ENCODE measurements around the gene MTCL1. TPM values are rescaled to one million over a fixed set of nuclear protein-coding genes. Genes with fewer than 3 reads are reported as not detected.

The MTCL1 gene
- total RNA-seq, 1 donor from 2014 or later: 10.0 TPM

DNA sequence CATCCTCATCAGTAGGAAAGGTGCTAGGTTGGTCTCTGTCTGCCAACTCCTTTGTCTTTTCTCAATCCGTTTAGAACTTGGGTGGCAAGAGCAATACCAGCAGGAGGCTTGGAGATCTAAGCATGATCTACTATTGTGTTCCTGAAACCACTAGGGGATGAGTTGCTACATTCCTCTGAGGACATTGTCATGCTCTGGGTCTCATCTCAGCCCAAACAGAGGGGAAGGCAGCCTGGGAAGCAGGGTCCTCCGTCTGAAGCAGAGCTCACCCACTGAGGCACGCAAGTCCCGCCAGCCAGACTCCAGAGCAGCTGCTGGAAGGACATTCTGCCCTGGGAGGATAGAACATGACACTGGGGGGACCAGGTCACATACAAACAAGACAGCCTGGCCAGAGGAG is 162.9 kb downstream of the MTCL1 start:
- no peaks in the 10 kb centered on the region for H3K27me3 ChIP-seq (ENCODE audit: control insufficient read depth, insufficient read depth, low read length)
- DNase-seq (ENCODE audit: low read depth): no peak
- no peak overlapping the region for H3K4me3 ChIP-seq (ENCODE audit: low read depth, low read length)
- FAIRE-seq: no peak
- no peaks in the 10 kb centered on the region for H3K36me3 ChIP-seq (ENCODE audit: control insufficient read depth, insufficient read depth, low read length)
- TF ChIP-seq, protein P1, sequence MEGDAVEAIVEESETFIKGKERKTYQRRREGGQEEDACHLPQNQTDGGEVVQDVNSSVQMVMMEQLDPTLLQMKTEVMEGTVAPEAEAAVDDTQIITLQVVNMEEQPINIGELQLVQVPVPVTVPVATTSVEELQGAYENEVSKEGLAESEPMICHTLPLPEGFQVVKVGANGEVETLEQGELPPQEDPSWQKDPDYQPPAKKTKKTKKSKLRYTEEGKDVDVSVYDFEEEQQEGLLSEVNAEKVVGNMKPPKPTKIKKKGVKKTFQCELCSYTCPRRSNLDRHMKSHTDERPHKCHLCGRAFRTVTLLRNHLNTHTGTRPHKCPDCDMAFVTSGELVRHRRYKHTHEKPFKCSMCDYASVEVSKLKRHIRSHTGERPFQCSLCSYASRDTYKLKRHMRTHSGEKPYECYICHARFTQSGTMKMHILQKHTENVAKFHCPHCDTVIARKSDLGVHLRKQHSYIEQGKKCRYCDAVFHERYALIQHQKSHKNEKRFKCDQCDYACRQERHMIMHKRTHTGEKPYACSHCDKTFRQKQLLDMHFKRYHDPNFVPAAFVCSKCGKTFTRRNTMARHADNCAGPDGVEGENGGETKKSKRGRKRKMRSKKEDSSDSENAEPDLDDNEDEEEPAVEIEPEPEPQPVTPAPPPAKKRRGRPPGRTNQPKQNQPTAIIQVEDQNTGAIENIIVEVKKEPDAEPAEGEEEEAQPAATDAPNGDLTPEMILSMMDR (IDR thresholded peaks at IDR 0.05; ENCODE audit: insufficient read depth, low read length, severe bottlenecking): no peak

DNA sequence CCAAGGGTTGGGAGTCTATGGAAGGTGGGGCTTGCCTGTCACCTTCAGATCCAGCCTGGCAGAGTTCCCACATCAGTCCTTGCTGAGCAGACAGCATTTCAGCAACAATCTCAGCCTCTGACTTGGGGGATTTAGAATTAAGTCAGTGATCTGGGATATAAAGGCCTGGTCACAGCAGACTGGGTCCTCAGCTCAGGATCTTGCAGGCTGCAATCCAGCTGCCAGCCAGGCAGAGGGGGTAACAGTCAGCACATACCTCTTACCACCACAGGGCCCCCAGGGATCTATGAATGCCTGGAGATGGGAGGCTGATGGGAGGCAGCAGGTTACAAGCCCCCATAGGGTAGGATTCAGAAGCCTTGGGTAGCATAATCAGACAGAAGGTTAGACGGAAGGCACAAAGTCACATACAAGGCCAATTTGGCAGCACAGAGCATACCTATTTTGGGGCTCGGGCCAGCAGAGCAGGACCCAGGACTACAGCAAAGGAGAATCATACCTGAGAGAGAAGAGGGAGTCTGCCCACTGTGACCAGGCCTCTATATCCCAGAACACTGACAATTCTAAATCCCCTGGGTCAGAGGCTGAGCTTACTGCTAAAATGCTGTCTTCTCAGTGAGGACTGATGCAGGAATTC is 163.5 kb downstream of the MTCL1 start:
- Histone ChIP-seq H3K4me3 (ENCODE audit: low read depth, low read length) (no peak overlapping the region), H3K27me3 (ENCODE audit: control insufficient read depth, insufficient read depth, low read length) (no peaks in the 10 kb centered on the region), H3K36me3 (ENCODE audit: control insufficient read depth, insufficient read depth, low read length) (no peaks in the 10 kb centered on the region)
- FAIRE-seq (no peak), DNase-seq (ENCODE audit: low read depth) (no peak)
- TF ChIP-seq, protein P1 (IDR thresholded peaks at IDR 0.05; ENCODE audit: insufficient read depth, low read length, severe bottlenecking): no peak

DNA sequence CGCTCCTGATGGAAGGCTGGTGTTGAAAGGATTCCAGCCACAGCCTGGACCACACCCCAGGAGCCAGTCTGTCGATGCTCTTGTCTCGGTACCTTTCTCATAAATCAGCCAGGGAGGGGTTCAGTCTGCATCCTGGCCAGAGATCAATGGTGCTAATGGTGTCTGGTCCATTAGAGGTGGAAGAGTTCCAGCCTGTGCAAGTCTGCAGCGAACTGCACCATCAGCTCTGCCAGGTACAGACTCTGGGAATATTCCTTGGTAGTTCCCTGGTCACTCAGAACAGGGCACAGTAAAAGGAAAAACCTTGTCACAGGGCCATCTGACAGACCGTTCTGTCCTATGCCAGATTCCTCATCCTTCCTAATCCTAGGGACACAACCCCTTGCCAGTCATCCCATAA is 164.3 kb downstream of the MTCL1 start:
- H3K36me3 ChIP-seq (ENCODE audit: control insufficient read depth, insufficient read depth, low read length): no peaks in the 10 kb centered on the region
- no peak overlapping the region for H3K4me3 ChIP-seq (ENCODE audit: low read depth, low read length)
- FAIRE-seq (no peak), DNase-seq (ENCODE audit: low read depth) (no peak)
- TF ChIP-seq, protein P1 (IDR thresholded peaks at IDR 0.05; ENCODE audit: insufficient read depth, low read length, severe bottlenecking): no peak
- no peaks in the 10 kb centered on the region for H3K27me3 ChIP-seq (ENCODE audit: control insufficient read depth, insufficient read depth, low read length)

DNA sequence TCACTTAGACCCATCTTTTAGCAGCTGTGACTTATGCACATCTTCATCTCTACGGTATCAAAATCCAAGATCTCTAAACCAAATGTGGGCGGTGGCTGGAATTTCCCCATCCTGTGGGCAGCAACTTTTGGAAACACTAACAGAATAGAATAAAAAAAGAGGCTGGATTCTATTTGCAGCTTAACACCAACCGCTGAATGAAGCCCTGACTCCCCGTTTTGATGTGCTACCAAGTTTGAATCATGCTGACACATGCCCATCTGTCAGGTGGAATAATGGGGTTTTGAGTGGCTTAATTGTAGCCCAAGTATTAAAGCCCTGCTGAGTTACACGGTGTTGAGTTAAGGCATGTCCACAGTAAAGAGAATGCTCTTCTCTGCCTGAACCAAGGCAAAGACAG is 165.2 kb downstream of the MTCL1 start:
- TF ChIP-seq, protein P1 (IDR thresholded peaks at IDR 0.05; ENCODE audit: insufficient read depth, low read length, severe bottlenecking): no peak
- no peak for FAIRE-seq
- no peak overlapping the region for H3K4me3 ChIP-seq (ENCODE audit: low read depth, low read length)
- DNase-seq (ENCODE audit: low read depth): peak; percentile 81
- H3K36me3 ChIP-seq (ENCODE audit: control insufficient read depth, insufficient read depth, low read length): no peaks in the 10 kb centered on the region
- H3K27me3 ChIP-seq (ENCODE audit: control insufficient read depth, insufficient read depth, low read length): no peaks in the 10 kb centered on the region

DNA sequence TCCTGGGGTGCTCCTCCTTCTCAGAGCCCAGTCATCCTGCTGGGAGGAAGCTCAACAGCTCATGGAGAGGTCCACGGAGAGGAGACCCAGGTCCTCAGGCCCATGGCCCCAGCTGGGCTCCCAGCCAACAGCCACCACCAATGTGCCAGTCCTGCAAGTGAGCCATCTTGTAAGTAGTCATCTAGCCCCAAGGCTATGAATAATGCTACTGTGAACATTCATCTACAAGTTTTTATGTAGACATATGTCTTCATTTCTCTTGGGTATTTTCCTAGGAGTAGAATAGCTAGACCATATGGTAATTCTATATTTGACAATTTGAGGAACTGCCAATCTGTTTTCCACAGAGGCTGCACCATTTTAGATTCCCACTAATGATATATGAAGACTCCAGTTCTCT is 166.1 kb downstream of the MTCL1 start:
- no peak overlapping the region for H3K4me3 ChIP-seq (ENCODE audit: low read depth, low read length)
- no peaks in the 10 kb centered on the region for H3K27me3 ChIP-seq (ENCODE audit: control insufficient read depth, insufficient read depth, low read length)
- H3K36me3 ChIP-seq (ENCODE audit: control insufficient read depth, insufficient read depth, low read length): no peaks in the 10 kb centered on the region
- peak; percentile 93 for DNase-seq (ENCODE audit: low read depth)
- TF ChIP-seq, protein P1 (IDR thresholded peaks at IDR 0.05; ENCODE audit: insufficient read depth, low read length, severe bottlenecking): no peak
- peak; percentile 32 for FAIRE-seq

DNA sequence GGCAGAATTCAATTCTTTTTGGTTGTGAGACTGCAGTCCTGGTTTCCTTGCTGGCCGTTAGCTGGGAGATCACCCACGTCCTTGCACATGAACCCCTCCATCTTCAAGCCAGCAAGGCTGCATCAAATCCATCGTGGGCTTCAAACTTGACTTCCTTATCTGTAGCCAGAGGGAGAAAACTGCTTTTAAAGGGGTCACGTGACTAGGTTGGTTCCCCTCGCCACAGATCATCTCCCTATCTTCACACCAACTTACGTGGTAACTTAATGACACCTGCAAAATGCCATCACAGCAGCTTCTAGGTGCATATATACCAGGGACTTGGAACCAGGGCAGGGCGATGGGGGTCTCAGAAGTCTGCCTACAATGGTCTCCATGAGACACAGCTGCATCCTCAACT is 169.5 kb downstream of the MTCL1 start:
- TF ChIP-seq, protein P1 (IDR thresholded peaks at IDR 0.05; ENCODE audit: insufficient read depth, low read length, severe bottlenecking): no peak
- Histone ChIP-seq H3K36me3 (ENCODE audit: control insufficient read depth, insufficient read depth, low read length) (no peaks in the 10 kb centered on the region), H3K4me3 (ENCODE audit: low read depth, low read length) (no peak overlapping the region), H3K27me3 (ENCODE audit: control insufficient read depth, insufficient read depth, low read length) (no peaks in the 10 kb centered on the region)
- FAIRE-seq: no peak
- DNase-seq (ENCODE audit: low read depth): no peak

Measured in bronchial epithelial cell (primary cell).